HEK293 (cell line): ENCODE data around the gene TMEM174.

ENCODE experiments used
- CTCF ChIP-seq: fragments of 450-650 bp; formaldehyde crosslinking; IDR thresholded peaks from 2 replicates; pipeline ENCODE4 v1.5.1; 2016; ENCODE audit warnings: missing biosample characterization, missing genetic modification characterization
- EGR2 ChIP-seq: fragments of 450-650 bp; formaldehyde crosslinking; IDR thresholded peaks from 2 replicates; pipeline ENCODE4 v1.5.1; 2016; ENCODE audit warnings: low read depth, missing biosample characterization, missing genetic modification characterization
- KLF16 ChIP-seq: fragments of 450-650 bp; formaldehyde crosslinking; IDR thresholded peaks from 2 replicates; pipeline ENCODE4 v1.5.1; 2017; ENCODE audit warnings: missing biosample characterization, missing genetic modification characterization
- REPIN1 ChIP-seq: fragments of 450-650 bp; formaldehyde crosslinking; IDR thresholded peaks from 2 replicates; pipeline ENCODE4 v1.5.1; 2017; ENCODE audit warnings: missing biosample characterization, missing genetic modification characterization, low read depth
- ZBTB7A ChIP-seq: fragments of 450-650 bp; formaldehyde crosslinking; IDR thresholded peaks from 2 replicates; pipeline ENCODE4 v1.5.1; 2016; ENCODE audit warnings: low read depth, missing biosample characterization, missing genetic modification characterization
- ZNF184 ChIP-seq: fragments of 450-650 bp; IDR thresholded peaks from 2 replicates; pipeline ENCODE4 v1.5.1; 2018; ENCODE audit warnings: missing biosample characterization, mild to moderate bottlenecking, missing genetic modification characterization
- ZNF19 ChIP-seq: fragments of 450-650 bp; formaldehyde crosslinking; IDR thresholded peaks from 2 replicates; pipeline ENCODE4; 2016; ENCODE audit warnings: missing biosample characterization, missing genetic modification characterization, low read depth
- ZNF473 ChIP-seq: fragments of 450-650 bp; formaldehyde crosslinking; IDR thresholded peaks from 2 replicates; pipeline ENCODE4 v1.5.1; 2017; ENCODE audit warnings: missing biosample characterization, missing genetic modification characterization
- ZNF837 ChIP-seq: fragments of 450-650 bp; formaldehyde crosslinking; IDR thresholded peaks from 2 replicates; pipeline ENCODE4 v1.5.1; 2016; ENCODE audit warnings: missing biosample characterization, missing genetic modification characterization
- TF ChIP-seq, protein P1 (sequence below): fragments of 450-650 bp; formaldehyde crosslinking; IDR thresholded peaks from 2 replicates; pipeline ENCODE4 v1.5.1; 2016; ENCODE audit warnings: missing biosample characterization, missing genetic modification characterization
- TF ChIP-seq, protein P2 (sequence below): fragments of 450-650 bp; formaldehyde crosslinking; IDR thresholded peaks from 2 replicates; pipeline ENCODE4 v1.5.1; 2017; ENCODE audit warnings: missing biosample characterization, missing genetic modification characterization

DNA sequence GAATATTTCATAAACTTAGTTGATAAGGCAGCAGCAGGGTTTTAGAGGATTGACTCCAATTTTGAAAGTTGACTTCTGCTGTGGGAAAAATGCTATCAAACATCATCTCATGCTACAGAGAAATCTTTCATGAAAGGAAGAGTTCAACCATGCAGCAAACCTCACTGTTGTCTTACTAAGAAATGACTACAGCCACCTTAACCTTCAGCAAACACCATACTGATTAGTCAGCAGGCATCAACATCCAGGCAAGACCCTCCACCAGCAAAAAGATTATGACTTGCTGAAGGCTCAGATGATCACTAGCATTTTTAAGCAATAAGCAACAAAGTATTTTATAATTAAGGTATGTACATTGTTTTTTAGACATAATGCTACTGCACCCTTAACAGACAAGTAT is 7.6 kb downstream of the TMEM174 start:
- TF ChIP-seq ZNF19 (tag by site-specific recombination) = no peak
- TF ChIP-seq ZNF837 = no peak
- TF ChIP-seq, protein P1, sequence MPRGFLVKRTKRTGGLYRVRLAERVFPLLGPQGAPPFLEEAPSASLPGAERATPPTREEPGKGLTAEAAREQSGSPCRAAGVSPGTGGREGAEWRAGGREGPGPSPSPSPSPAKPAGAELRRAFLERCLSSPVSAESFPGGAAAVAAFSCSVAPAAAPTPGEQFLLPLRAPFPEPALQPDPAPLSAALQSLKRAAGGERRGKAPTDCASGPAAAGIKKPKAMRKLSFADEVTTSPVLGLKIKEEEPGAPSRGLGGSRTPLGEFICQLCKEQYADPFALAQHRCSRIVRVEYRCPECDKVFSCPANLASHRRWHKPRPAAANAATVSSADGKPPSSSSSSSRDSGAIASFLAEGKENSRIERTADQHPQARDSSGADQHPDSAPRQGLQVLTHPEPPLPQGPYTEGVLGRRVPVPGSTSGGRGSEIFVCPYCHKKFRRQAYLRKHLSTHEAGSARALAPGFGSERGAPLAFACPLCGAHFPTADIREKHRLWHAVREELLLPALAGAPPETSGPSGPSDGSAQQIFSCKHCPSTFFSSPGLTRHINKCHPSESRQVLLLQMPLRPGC (tag by site-specific recombination) = no peak
- TF ChIP-seq REPIN1 (tag by site-specific recombination) = no peak
- TF ChIP-seq CTCF (tag by site-specific recombination) = no peak
- TF ChIP-seq ZNF184 (tag by site-specific recombination) = no peak
- TF ChIP-seq ZBTB7A = no peak
- TF ChIP-seq KLF16 (tag by site-specific recombination) = no peak
- TF ChIP-seq, protein P2, sequence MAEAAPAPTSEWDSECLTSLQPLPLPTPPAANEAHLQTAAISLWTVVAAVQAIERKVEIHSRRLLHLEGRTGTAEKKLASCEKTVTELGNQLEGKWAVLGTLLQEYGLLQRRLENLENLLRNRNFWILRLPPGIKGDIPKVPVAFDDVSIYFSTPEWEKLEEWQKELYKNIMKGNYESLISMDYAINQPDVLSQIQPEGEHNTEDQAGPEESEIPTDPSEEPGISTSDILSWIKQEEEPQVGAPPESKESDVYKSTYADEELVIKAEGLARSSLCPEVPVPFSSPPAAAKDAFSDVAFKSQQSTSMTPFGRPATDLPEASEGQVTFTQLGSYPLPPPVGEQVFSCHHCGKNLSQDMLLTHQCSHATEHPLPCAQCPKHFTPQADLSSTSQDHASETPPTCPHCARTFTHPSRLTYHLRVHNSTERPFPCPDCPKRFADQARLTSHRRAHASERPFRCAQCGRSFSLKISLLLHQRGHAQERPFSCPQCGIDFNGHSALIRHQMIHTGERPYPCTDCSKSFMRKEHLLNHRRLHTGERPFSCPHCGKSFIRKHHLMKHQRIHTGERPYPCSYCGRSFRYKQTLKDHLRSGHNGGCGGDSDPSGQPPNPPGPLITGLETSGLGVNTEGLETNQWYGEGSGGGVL (tag by site-specific recombination) = no peak
- TF ChIP-seq EGR2 (tag by site-specific recombination) = no peak
- TF ChIP-seq ZNF473 (tag by site-specific recombination) = no peak
